ENCODE data around the gene PIGQ. TPM values are rescaled to one million over a fixed set of nuclear protein-coding genes. Genes with fewer than 3 reads are reported as not detected.
A peak's percentile ranks its signal among the peaks of the same experiment; 100 is the strongest.

Gene PIGQ
- total and polyA plus RNA-seq, 2 of the 13 experiments (the other 11 are each of a cell fraction or from before 2014, with no cell fraction given): 7.7 to 19.7 TPM

- TF ChIP-seq SKIL (CRISPR knock-in tag; IDR thresholded peaks at IDR 0.05; ENCODE audit: borderline replicate concordance): no peak
- TF ChIP-seq ZNF160 (CRISPR knock-in tag; IDR thresholded peaks at IDR 0.05): peak; percentile 52; the same call in 1 of the 2 replicates
- TF ChIP-seq CHCHD3 (CRISPR knock-in tag; IDR thresholded peaks at IDR 0.05): no peak
- 0 out of 2 replicates have a peak, but pooled peaks have one; percentile 34 for TF ChIP-seq ZNF691 (CRISPR knock-in tag; IDR thresholded peaks at IDR 0.05; ENCODE audit: borderline replicate concordance, low read depth)
- TF ChIP-seq ZNF616 (CRISPR knock-in tag; IDR thresholded peaks at IDR 0.05; ENCODE audit: low read depth): peak; percentile 83; the same call in 1 of the 2 replicates
- TF ChIP-seq ZSCAN20 (CRISPR knock-in tag; IDR thresholded peaks at IDR 0.05; ENCODE audit: borderline replicate concordance): 0 out of 2 replicates have a peak, but pooled peaks have one; percentile 49
- peak; percentile 50; the same call in 1 of the 2 replicates for TF ChIP-seq HIC2 (CRISPR knock-in tag; IDR thresholded peaks at IDR 0.05; ENCODE audit: low read depth)
- TF ChIP-seq IKZF5 (CRISPR knock-in tag; IDR thresholded peaks at IDR 0.05): 0 out of 2 replicates have a peak, but pooled peaks have one; percentile 25
- TF ChIP-seq THAP9 (CRISPR knock-in tag; IDR thresholded peaks at IDR 0.05; ENCODE audit: borderline replicate concordance): no peak
- TF ChIP-seq LBX2 (CRISPR knock-in tag; IDR thresholded peaks at IDR 0.05; ENCODE audit: borderline replicate concordance): 0 out of 2 replicates have a peak, but pooled peaks have one; percentile 57
- TF ChIP-seq HIVEP1 (CRISPR knock-in tag; IDR thresholded peaks at IDR 0.05): peak; percentile 48; the same call in 1 of the 2 replicates
- TF ChIP-seq ZNF704 (CRISPR knock-in tag; IDR thresholded peaks at IDR 0.05; ENCODE audit: borderline replicate concordance): 0 out of 2 replicates have a peak, but pooled peaks have one; percentile 34
These were observed 41.4 kb upstream of the PIGQ start (continued) for GRCh38 chr16:528111-529011.

All from HepG2 (cell line).